Hindlimb muscle (tissue), 1 donor: ENCODE data around the gene MARS1. TPM values are rescaled to one million over a fixed set of nuclear protein-coding genes. Genes with fewer than 3 reads are reported as not detected.
"Not testable (repeated sequence)": the region's sequence is repeated elsewhere in the genome, so short reads cannot be mapped to it uniquely, and the experiment has no call there.

ENCODE experiments used
- DNase-seq: peaks from one replicate; pipeline ENCODE4 v3.0.0-alpha.2; 2013
- polyA plus RNA-seq: library from polyadenylated mRNA; unstranded; fragments of 120-200 nt; gene quantifications from one replicate; pipeline ENCODE4 v1.2.1, GENCODE V29; 2013; ENCODE audit not compliant: insufficient read length

The MARS1 gene
- polyA plus RNA-seq, 1 donor = 98.7 TPM

GRCh38 chr12:57552306-57552651 lies 64.4 kb downstream of the MARS1 start:
- no peak for DNase-seq

GRCh38 chr12:57552835-57553313 lies 65.0 kb downstream of the MARS1 start:
- no peak for DNase-seq

DNA sequence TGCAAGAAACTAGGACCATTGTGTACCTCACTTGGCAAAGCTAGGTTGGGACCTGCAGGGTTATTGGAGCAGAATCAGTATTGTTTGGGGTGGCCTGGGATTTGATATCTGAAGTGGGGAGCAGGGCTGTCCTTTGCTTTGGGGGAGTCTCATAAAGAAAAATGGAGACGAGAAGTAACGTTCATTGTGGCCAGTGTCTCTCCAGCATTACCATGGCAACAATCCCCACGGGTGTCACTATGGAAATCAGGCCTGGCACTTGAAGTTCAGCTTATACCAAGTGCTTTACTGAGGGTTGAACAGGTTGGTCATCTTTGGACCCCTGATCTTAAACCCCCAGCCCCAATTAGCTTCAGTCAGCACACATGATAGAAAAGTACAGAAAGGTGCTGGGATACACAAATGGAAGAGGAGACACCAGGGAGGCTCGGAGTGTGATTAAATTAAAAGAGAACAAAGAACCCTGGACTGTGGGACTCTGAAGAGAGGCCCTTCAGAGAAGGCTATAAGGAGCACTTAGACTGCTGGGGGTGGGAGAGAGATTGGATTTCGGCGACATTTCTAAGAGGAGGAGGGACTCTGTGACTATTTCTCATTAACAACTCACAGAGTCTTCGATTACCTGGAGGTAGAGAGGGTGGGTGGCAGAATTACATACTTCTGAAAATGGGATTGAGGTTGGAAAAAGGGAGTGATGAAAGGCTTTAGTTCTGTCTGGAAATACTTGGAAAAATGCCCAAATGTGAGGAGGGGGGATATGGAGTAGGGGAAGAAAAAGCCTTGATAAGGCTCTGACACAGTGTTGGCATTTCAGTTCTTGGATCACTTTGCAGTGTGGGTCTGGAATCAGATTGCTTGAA lies 65.7 kb downstream of the MARS1 start:
- no peak for DNase-seq

DNA sequence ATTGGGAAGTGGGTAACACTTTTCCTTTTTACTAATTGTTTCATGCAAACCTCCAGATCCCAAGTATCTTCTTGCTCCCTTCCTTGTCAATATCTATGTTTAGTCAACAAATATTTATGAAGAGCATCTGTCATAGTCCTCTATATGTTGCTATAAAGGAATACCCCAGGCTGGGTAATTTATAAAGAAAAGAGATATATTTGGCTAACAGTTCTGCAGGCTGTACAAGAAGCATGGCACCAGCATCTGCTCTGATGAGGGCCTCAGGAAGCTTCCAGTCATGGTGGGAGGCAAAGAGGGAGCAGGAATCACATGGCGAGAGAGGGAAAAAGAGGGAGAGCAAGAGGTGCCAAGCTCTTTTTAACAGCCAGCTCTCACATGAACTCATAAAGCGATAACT lies 66.6 kb downstream of the MARS1 start:
- no peak for DNase-seq

DNA sequence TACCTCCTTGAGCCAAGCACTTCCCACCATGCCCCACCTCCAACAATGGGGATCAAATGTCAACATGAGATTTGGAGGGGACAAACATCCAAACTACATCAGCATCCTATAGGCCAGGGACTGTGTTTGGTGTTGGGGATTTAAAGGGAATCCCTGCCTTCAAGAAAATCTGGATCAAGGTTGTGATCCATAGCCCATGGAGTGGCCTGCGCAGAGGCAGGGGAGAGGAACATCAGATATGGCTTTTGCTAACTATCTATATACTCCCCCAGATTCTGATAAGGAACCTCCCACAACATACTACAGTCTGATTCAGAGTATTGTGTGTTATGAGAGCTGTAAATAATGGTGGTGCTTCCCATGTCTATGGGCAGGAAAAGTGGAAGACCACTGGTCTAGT lies 67.0 kb downstream of the MARS1 start:
- DNase-seq = no peak

- no peak for DNase-seq
Measured at GRCh38 chr12:57558864-57559263, 71.0 kb downstream of the MARS1 start.

DNA sequence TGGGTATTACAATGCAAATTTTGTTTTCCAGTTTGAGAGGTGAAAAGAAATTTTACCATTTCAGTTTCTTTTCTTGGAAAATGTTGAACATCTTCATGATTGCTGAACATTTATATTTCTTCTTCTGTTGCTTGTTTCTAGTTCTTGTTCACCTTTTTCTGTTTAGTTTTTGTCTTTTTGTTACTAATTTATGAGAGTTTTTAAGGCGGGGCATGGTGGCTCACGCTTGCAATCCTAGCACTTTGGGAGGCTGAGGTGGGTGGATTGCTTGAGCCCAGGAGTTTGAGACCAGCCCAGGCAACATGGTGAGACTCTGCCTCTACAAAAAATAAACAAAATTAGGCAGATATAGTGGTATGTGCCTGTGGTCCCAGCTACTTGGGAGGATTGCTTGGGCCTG lies 72.6 kb downstream of the MARS1 start:
- DNase-seq = no peak

- not testable (repeated sequence) for DNase-seq
Measured at GRCh38 chr12:57561117-57561516, 73.2 kb downstream of the MARS1 start.

DNA sequence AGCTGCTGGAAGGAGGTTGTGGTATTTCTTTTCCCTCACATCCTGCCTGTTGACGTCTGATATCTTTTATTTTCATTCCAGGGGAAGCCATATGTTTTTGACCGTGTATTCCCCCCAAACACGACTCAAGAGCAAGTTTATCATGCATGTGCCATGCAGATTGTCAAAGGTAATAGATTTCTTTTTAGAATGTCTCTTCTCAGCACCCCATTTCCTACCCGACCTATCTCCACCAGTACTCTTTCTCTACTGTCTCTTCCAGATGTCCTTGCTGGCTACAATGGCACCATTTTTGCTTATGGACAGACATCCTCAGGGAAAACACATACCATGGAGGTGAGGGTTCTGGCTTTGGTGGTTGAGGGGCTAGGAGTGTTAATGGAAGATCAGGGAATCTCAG lies 75.5 kb downstream of the MARS1 start:
- no peak for DNase-seq

DNA sequence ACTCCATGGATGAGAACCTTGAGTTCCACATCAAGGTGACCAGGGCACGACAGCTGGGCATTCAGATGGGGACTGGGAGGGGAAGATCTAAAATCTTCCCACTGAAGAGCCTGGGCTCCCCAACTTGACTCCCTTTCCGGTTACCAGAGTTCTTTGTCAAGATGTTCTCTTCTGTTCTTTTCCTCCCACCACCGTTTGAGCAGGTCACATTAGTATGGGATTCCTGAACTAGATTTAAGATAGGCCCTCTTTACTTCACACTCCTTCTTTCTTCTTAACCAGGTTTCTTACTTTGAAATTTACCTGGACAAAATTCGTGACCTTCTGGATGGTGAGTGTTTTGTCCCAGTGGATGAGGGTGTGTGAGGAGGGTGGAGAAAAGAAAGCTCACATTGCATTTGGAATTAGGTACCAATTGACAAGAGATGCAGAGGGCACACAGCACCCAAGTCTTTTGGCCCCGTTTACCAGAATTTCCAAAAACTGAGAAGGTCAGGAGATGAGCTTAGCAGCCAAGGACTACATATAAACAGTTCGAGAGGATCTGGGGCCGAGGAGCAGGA lies 76.4 kb downstream of the MARS1 start:
- no peak for DNase-seq

Other genes with a start within 250 kb of the MARS1 start
- 476 TPM for gene STAC3, start 236.9 kb upstream of the MARS1 start, polyA plus RNA-seq
- 49.4 TPM for gene R3HDM2, start 57.0 kb upstream of the MARS1 start, polyA plus RNA-seq
- not detected for gene INHBC, start 53.3 kb upstream of the MARS1 start, polyA plus RNA-seq
- gene INHBE, start 32.8 kb upstream of the MARS1 start, polyA plus RNA-seq = 0.90 TPM
- gene GLI1, start 28.3 kb upstream of the MARS1 start, polyA plus RNA-seq = 8.2 TPM
- gene ARHGAP9, start 8.2 kb upstream of the MARS1 start, polyA plus RNA-seq = 8.3 TPM
- 9.2 TPM for gene DDIT3, start 32.4 kb downstream of the MARS1 start, polyA plus RNA-seq
- 46.2 TPM for gene MBD6, start 34.8 kb downstream of the MARS1 start, polyA plus RNA-seq
- gene DCTN2, start 59.1 kb downstream of the MARS1 start, polyA plus RNA-seq = 157 TPM
- not detected for gene KIF5A, start 62.0 kb downstream of the MARS1 start, polyA plus RNA-seq
- gene PIP4K2C, start 103.1 kb downstream of the MARS1 start, polyA plus RNA-seq = 12.1 TPM
- 21.8 TPM for gene DTX3, start 116.8 kb downstream of the MARS1 start, polyA plus RNA-seq
- gene ARHGEF25, start 123.4 kb downstream of the MARS1 start, polyA plus RNA-seq = 31.7 TPM
- 1.9 TPM for gene B4GALNT1, start 145.1 kb downstream of the MARS1 start, polyA plus RNA-seq
- gene OS9, start 206.1 kb downstream of the MARS1 start, polyA plus RNA-seq = 118 TPM